ENCODE measurements around the gene MBD4.

Gene MBD4

DNA sequence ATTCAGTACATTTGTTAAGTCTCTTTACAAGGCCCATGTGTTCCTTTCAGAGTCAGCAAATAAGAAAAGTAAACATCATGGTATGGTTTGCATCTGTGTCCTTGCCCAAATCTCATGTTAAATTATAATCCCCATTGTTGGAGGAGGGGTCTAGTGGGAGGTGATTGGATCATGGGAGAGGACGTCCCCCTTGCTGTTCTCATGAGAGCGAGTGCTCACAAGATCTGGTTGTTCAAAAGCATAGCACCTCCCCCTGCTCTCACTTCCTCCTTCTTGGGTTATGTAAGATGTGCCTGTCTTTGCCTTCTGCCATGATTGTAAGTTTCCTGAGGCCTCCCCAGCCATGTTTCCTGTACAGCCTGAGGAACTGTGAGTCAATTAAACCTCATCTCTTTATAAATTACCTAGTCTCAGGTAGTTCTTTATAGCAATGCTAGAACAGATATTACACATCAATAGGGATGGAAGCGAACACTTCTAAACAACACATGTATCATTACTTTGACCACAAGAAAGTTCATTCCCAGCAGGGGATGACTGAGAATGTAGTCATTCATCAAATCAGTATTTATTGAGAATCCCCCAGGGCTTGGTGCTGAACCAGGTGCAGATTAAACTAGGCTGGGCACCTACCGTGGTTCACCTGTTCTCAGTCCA is 15.4 kb downstream of the MBD4 start:
- TF ChIP-seq, protein P1, sequence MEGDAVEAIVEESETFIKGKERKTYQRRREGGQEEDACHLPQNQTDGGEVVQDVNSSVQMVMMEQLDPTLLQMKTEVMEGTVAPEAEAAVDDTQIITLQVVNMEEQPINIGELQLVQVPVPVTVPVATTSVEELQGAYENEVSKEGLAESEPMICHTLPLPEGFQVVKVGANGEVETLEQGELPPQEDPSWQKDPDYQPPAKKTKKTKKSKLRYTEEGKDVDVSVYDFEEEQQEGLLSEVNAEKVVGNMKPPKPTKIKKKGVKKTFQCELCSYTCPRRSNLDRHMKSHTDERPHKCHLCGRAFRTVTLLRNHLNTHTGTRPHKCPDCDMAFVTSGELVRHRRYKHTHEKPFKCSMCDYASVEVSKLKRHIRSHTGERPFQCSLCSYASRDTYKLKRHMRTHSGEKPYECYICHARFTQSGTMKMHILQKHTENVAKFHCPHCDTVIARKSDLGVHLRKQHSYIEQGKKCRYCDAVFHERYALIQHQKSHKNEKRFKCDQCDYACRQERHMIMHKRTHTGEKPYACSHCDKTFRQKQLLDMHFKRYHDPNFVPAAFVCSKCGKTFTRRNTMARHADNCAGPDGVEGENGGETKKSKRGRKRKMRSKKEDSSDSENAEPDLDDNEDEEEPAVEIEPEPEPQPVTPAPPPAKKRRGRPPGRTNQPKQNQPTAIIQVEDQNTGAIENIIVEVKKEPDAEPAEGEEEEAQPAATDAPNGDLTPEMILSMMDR (IDR thresholded peaks at IDR 0.05) = no peak

DNA sequence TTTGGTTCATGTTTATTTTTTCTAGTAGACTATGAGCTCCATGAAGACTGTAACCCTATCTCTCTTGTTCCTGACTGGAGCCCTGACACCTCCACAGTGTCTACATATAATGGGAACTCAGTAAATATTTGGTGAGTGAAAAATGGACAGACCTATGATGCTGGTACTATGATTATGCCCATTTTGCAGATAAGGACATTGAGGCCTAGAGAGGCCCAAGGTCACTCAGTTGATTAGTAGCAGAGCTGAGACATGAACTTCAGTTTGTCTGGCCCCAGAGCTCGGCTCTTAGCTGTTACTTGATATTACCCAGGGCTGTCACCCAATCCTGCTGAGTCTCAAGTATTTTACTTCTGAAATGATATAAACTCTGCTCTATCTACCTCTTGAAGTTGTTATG is 16.9 kb downstream of the MBD4 start:
- TF ChIP-seq, protein P1 (IDR thresholded peaks at IDR 0.05) = no peak

DNA sequence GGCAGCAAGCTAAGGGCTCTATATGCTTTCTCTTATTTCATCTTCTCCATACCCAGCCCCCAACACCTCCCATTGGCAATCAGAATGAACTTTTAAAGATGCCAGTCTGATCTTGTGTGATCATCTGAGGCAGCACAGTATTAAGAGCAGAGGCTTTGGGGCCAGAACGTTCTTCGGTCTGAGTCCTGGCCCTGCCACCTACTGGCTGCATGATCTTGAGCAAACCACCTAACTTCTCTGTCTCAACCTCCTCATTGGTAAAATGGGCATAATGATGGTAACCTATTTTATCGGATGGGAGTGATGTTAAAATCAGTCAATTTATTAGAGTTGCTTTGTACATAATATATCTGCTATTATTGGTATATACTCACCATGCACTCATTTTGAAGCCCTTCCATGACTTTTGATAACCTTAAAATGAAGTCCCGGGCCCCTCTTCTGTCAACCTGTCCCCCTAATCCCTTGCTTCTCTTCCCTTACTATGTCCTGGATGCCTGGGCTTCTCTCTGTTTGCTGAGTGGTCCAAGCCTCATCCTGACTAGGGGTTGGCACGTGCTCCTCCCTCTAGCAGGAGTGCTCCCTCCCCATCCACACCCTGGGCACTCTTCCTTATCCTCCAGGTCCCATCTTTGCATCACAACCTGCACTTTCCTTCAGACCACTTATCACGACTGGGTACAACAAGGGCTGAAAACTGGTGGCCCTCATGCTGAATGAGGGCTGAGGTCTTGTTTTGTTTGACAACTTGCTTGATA is 17.6 kb downstream of the MBD4 start:
- TF ChIP-seq, protein P1 (IDR thresholded peaks at IDR 0.05) = no peak

DNA sequence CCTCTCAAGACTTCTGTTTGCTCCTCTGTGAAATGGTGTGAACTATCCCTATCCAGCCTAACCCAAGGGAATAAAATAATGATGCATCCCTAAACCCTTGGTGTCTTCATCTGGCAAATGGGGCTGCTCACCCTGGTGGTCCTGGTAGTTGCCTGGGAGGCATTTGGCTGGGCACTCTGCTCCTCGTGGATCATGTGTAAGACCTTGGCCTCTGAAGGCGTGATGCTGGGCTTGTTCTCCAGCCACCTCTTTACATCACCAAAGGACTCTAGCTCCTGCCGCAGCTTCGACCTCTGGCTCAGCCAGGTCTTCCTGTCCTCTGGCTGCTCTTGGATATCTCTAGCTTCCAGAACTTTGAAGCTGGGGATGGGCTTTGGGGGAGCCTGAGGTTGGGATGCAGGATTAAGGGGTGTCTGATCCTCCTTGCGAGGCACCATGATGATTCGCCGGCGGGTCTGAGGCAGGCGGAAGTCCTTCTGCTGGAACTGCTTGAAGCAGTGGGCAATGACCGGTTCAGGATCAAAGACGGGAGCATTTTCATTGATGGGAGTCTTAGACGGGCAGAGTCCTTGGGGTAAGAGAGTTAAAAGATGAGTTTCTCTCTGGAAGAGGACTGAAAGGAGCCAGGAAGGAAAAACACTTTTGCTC is 18.4 kb downstream of the MBD4 start:
- TF ChIP-seq, protein P1 (IDR thresholded peaks at IDR 0.05) = no peak

DNA sequence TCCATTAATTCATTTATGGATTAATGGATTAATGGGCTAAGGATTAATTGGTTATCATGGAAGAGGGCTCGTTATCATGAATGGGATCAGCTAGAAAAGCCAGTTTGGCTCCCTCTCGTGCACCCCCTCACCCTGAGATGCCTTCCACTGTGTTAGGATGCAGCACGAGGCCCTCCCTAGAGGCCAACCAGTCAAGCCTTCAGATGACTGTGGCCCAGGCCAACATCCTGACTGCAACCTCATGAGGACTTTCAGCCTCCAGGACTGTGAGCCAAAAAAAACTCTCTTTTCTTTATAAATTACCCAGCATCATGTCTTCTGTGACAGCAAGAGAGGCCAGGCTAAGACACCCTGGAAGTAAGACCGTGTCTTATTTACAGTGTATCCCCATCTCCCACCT is 20.3 kb downstream of the MBD4 start:
- TF ChIP-seq, protein P1 (IDR thresholded peaks at IDR 0.05) = no peak

DNA sequence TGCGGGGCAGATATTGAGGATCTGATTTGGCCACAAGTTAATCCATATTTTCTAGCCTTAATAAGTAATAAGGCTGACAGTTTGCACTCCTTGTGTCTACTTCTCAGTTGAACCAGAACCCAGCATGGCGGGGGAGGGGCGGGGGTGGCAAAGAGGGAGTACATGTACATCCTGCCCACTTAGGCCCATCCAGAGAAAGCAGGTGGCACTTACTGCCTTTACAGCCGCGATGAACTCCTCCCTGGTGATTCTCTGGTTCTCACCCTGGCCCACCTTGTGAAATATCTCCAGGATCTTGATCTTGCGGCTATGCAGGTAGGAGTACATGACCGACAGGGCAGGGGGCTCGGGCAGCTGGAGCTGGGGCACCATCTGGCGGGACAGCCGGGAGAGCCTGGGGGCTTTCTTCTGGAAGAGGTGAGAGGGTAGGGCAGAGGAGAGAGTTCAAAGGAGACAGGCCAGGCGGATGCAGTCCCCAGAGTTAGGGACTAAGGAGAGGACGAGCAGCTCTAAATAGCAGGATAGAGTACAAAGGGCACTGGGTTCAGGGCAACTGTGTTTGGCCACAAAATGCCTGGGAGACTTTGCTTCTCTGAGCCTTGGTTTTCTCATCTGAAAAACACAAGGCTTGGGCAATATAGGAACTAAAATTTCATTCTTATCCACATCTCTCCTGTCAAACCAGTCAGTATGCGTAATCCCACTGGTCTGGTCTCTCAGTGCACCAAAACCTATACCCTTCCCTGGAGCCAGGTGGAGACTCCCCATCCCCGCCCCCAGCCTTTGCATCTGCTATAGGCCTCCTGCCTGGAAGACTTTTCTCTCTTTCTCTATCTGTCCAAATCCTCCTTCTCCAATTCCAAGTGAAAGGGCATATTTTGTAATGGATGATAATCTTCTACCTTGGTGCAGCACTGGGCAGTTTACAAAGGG is 21.4 kb downstream of the MBD4 start:
- TF ChIP-seq, protein P1 (IDR thresholded peaks at IDR 0.05) = no peak

DNA sequence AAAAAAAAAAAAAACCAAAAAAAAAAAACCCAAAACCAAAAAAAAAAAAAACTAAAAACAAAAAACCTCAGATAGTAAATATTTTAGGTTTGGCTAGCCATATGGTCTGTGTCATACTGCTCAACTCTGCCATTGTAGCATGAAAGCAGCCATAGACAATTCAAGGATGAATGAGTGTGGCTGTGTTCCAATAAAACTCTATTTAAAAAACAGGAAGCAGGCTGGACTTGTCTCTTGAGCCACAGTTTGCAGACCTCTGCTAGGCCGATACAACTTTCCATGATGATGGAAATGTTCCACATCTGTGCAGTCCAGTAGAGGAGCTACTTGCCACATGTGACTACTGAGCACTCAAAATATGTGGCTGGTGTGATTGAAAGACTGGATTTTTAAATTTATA is 22.4 kb downstream of the MBD4 start:
- TF ChIP-seq, protein P1 (IDR thresholded peaks at IDR 0.05) = no peak

Data from LNCAP (cell line).